GM12864 (cell line): ENCODE measurements around the gene GSN.

Experiments
- DNase-seq: peaks from one replicate; pipeline ENCODE4 v3.0.0-alpha.2; 2011; ENCODE audit warnings: low read depth
- H3K4me3 ChIP-seq: 2 replicates; pipeline ENCODE4 v1.5.1; 2011; ENCODE audit warnings: mild to moderate bottlenecking, low read depth, low read length, control low read depth
- CTCF ChIP-seq: IDR thresholded peaks from 2 replicates; pipeline ENCODE4 v1.5.1; 2011; ENCODE audit warnings: low read depth, mild to moderate bottlenecking, moderate library complexity, low read length, control low read depth, inconsistent platforms; ENCODE audit errors: missing control alignments

Gene GSN

GRCh38 chr9:121326901-121327613, 59.1 kb downstream of the GSN start:
- no peak overlapping the region for H3K4me3 ChIP-seq
- no peak for TF ChIP-seq CTCF
- DNase-seq = no peak

- no peak for TF ChIP-seq CTCF
- H3K4me3 ChIP-seq = no peak overlapping the region
- no peak for DNase-seq
Measured at GRCh38 chr9:121328476-121328875, 60.5 kb downstream of the GSN start.

GRCh38 chr9:121328876-121329681, 61.1 kb downstream of the GSN start:
- no peak overlapping the region for H3K4me3 ChIP-seq
- no peak for TF ChIP-seq CTCF
- DNase-seq = no peak

GRCh38 chr9:121331549-121331948, 63.6 kb downstream of the GSN start:
- no peak for DNase-seq
- no peak for TF ChIP-seq CTCF
- H3K4me3 ChIP-seq = no peak overlapping the region

GRCh38 chr9:121331992-121332685, 64.2 kb downstream of the GSN start:
- no peak overlapping the region for H3K4me3 ChIP-seq
- no peak for DNase-seq
- TF ChIP-seq CTCF = no peak

GRCh38 chr9:121333950-121334773, 66.2 kb downstream of the GSN start:
- no peak overlapping the region for H3K4me3 ChIP-seq
- DNase-seq = no peak
- TF ChIP-seq CTCF = no peak
